Liver (tissue), 9 donors: ENCODE results near the gene CTDSPL2. TPM values are rescaled to one million over a fixed set of nuclear protein-coding genes. Genes with fewer than 3 reads are reported as not detected.

ENCODE experiments used
- DNase-seq: peaks from one replicate; pipeline ENCODE4 v3.0.0-alpha.2; 2017; ENCODE audit warnings: low spot score
- H3K27ac ChIP-seq, 2 donors: one replicate each; pipeline ENCODE4 v1.7.0; 2013; ENCODE audit warnings: inconsistent platforms in 2 of 2, low read length in 2 of 2, control low read depth in 1 of 2, low read depth in 1 of 2, mild to moderate bottlenecking in 1 of 2
- H3K27me3 ChIP-seq, 4 donors: one replicate each; pipeline versions ENCODE4 v1.6.1 to v1.7.0; 2013; ENCODE audit warnings: low read length in 3 of 4, inconsistent platforms in 1 of 4, mild to moderate bottlenecking in 1 of 4, moderate library complexity in 1 of 4; ENCODE audit not compliant: control insufficient read depth in 4 of 4, insufficient read depth in 4 of 4
- H3K36me3 ChIP-seq, 4 donors: one replicate each; pipeline versions ENCODE4 v1.6.1 to v1.7.0; 2013; ENCODE audit warnings: low read length in 3 of 4, mild to moderate bottlenecking in 3 of 4, low read depth in 1 of 4, moderate library complexity in 1 of 4; ENCODE audit not compliant: control insufficient read depth in 4 of 4, insufficient read depth in 3 of 4
- H3K4me1 ChIP-seq, 4 donors: one replicate each; pipeline versions ENCODE4 v1.6.1 to v1.7.0; 2013; ENCODE audit warnings: low read length in 3 of 4, mild to moderate bottlenecking in 3 of 4, moderate library complexity in 1 of 4; ENCODE audit not compliant: control insufficient read depth in 4 of 4, insufficient read depth in 4 of 4
- H3K4me3 ChIP-seq, 3 donors: one replicate each; pipeline versions ENCODE4 v1.6.1 to v1.7.0; 2013; ENCODE audit warnings: low read length in 3 of 3, control low read depth in 1 of 3, low read depth in 1 of 3, mild to moderate bottlenecking in 1 of 3
- H3K9ac ChIP-seq, 2 donors: one replicate each; pipeline ENCODE4 v1.7.0; 2013; ENCODE audit warnings: low read length in 2 of 2, mild to moderate bottlenecking in 2 of 2, moderate library complexity in 2 of 2, control low read depth in 1 of 2, low read depth in 1 of 2
- H3K9me3 ChIP-seq, 4 donors: one replicate each; pipeline versions ENCODE4 v1.6.1 to v1.7.0; 2013; ENCODE audit warnings: low read length in 3 of 4; ENCODE audit not compliant: control insufficient read depth in 4 of 4
- ATF3 ChIP-seq: IDR thresholded peaks from 2 replicates; pipeline ENCODE4 v1.6.1; 2016; ENCODE audit warnings: antibody characterized with exemption
- CTCF ChIP-seq: fragments of 150-350 bp; IDR thresholded peaks from 2 replicates; pipeline ENCODE4 v1.5.1; 2017; ENCODE audit warnings: improper control_type of control experiment, low read depth, low read length; ENCODE audit not compliant: missing input control
- EGR1 ChIP-seq, 2 donors: IDR thresholded peaks; 2 replicates each; pipeline ENCODE4 v1.6.1; 2016 to 2018; ENCODE audit warnings: antibody characterized with exemption in 2 of 2, low read depth in 2 of 2
- FOXA1 ChIP-seq: IDR thresholded peaks from 2 replicates; pipeline ENCODE4 v1.6.1; 2016; ENCODE audit warnings: antibody characterized with exemption
- FOXA2 ChIP-seq: IDR thresholded peaks from 2 replicates; pipeline ENCODE4 v1.6.1; 2016; ENCODE audit warnings: antibody characterized with exemption
- GABPA ChIP-seq, 2 donors: IDR thresholded peaks in 1 of 2; conservative IDR thresholded peaks in 1 of 2; 2 replicates each; pipeline ENCODE4 v1.6.1; 2016; ENCODE audit warnings: antibody characterized with exemption in 2 of 2, mild to moderate bottlenecking in 1 of 2, moderate library complexity in 1 of 2
- HNF4A ChIP-seq, 2 donors: conservative IDR thresholded peaks; 2 replicates each; pipeline ENCODE4 v1.6.1; 2016; ENCODE audit warnings: antibody characterized with exemption in 2 of 2, mild to moderate bottlenecking in 2 of 2
- HNF4G ChIP-seq: IDR thresholded peaks from 2 replicates; pipeline ENCODE4 v1.6.1; 2016; ENCODE audit warnings: antibody characterized with exemption
- JUND ChIP-seq, 2 donors: IDR thresholded peaks; 2 replicates each; pipeline ENCODE4 v1.6.1; 2016; ENCODE audit warnings: antibody characterized with exemption in 2 of 2
- NR2F2 ChIP-seq: IDR thresholded peaks from 2 replicates; pipeline ENCODE4 v1.6.1; 2016; ENCODE audit warnings: antibody characterized with exemption
- RAD21 ChIP-seq, 2 donors: IDR thresholded peaks; 2 replicates each; pipeline ENCODE4 v1.6.1; 2016; ENCODE audit warnings: antibody characterized with exemption in 2 of 2, mild to moderate bottlenecking in 2 of 2
- RXRA ChIP-seq, 2 donors: IDR thresholded peaks; 2 replicates each; pipeline ENCODE4 v1.6.1; 2017 to 2018; ENCODE audit warnings: antibody characterized with exemption in 2 of 2, mild to moderate bottlenecking in 1 of 2
- SP1 ChIP-seq: IDR thresholded peaks from 2 replicates; pipeline ENCODE4 v1.6.1; 2018; ENCODE audit warnings: antibody characterized with exemption, mild to moderate bottlenecking
- YY1 ChIP-seq: IDR thresholded peaks from 2 replicates; pipeline ENCODE4 v1.6.1; 2016; ENCODE audit warnings: antibody characterized with exemption, mild to moderate bottlenecking
- WGBS: extraction: QIAGEN DNeasy Blood & Tissue Kit; methylation state at CpG from one replicate; pipeline ENCODE4 v1.1.7; 2013; 5-methylcytosine and 5-hydroxymethylcytosine counted together
- polyA plus RNA-seq, 2 donors: library from polyadenylated mRNA; stranded (reverse) in 1 of 2; unstranded in 1 of 2; fragments of 200-250 nt in 1 of 2; fragments of >200 nt in 1 of 2; fragmentation: Nextera tagmentation in 1 of 2; extraction: Ambion mirVana in 1 of 2; gene quantifications; one replicate each; pipeline versions ENCODE4 v1.2.1 to v1.2.3, GENCODE V29; 2013 to 2015
- total RNA-seq, 2 donors: library from RNA; depleted of rRNA; stranded (reverse); fragments of >200 nt; gene quantifications; one replicate each; pipeline ENCODE4 v1.2.3, GENCODE V29; 2014
- TF ChIP-seq, protein P1 (sequence below): IDR thresholded peaks from 2 replicates; pipeline ENCODE4 v1.6.1; 2016; ENCODE audit warnings: antibody characterized with exemption, mild to moderate bottlenecking
- TF ChIP-seq, protein P2 (sequence below): IDR thresholded peaks from 2 replicates; pipeline ENCODE4 v1.6.1; 2016; ENCODE audit warnings: antibody characterized with exemption
- TF ChIP-seq, protein P3 (sequence below): IDR thresholded peaks from 2 replicates; pipeline ENCODE4 v1.6.1; 2016; ENCODE audit warnings: antibody characterized with exemption
- donor health status: healthy.
- donor health status: healthy.
- donor health status: healthy.
- donor health status: healthy.
- donor health status: healthy.

The CTDSPL2 gene
- total and polyA plus RNA-seq, 4 donors = 3.6 to 41.5 (median 21.2) TPM

DNA sequence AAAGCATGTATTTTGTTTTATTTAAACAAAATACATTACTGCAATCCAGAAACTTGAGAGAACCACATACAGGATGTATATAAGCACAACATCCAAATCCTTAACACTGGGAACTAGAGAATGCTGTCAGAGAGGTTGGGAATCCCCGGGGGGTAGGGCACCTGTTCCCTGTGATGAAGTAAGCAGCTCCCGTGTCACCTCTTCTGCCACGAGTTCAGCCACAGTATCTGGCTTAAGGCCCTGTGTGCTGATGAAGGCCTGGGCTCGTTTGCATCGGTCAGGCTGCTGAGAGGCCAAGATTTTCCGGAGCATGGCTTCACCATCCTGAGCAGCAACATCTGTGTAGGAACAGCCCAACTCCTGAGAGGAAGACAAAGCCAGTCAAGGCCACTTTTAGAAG, 146.0 kb downstream of the CTDSPL2 start:
- peaks cover 2 to 38% (median 31%) of the 10 kb centered on the region in 4 donors for H3K36me3 ChIP-seq
- WGBS = 95% methylated on average over 6 of the region's 6 CpGs
- TF ChIP-seq HNF4A (conservative IDR thresholded peaks at IDR 0.05) (no peak), HNF4G (no peak), FOXA2 (no peak), SP1 (no peak), JUND (IDR thresholded peaks at IDR 0.05) (no peak), GABPA (IDR thresholded peaks at IDR 0.05 in 1 of 2, conservative IDR thresholded peaks at IDR 0.05 in 1 of 2) (no peak)
- TF ChIP-seq, protein P1, sequence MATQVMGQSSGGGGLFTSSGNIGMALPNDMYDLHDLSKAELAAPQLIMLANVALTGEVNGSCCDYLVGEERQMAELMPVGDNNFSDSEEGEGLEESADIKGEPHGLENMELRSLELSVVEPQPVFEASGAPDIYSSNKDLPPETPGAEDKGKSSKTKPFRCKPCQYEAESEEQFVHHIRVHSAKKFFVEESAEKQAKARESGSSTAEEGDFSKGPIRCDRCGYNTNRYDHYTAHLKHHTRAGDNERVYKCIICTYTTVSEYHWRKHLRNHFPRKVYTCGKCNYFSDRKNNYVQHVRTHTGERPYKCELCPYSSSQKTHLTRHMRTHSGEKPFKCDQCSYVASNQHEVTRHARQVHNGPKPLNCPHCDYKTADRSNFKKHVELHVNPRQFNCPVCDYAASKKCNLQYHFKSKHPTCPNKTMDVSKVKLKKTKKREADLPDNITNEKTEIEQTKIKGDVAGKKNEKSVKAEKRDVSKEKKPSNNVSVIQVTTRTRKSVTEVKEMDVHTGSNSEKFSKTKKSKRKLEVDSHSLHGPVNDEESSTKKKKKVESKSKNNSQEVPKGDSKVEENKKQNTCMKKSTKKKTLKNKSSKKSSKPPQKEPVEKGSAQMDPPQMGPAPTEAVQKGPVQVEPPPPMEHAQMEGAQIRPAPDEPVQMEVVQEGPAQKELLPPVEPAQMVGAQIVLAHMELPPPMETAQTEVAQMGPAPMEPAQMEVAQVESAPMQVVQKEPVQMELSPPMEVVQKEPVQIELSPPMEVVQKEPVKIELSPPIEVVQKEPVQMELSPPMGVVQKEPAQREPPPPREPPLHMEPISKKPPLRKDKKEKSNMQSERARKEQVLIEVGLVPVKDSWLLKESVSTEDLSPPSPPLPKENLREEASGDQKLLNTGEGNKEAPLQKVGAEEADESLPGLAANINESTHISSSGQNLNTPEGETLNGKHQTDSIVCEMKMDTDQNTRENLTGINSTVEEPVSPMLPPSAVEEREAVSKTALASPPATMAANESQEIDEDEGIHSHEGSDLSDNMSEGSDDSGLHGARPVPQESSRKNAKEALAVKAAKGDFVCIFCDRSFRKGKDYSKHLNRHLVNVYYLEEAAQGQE = no peak
- no peak overlapping the region for H3K9ac ChIP-seq
- no peak overlapping the region for H3K27ac ChIP-seq
- DNase-seq = no peak
- no peaks in the 10 kb centered on the region for H3K27me3 ChIP-seq
- H3K4me1 ChIP-seq = peaks cover 0 to under 1% (median 0%) of the 10 kb centered on the region in 4 donors
- no peak overlapping the region for H3K4me3 ChIP-seq
- no peaks in the 10 kb centered on the region for H3K9me3 ChIP-seq

DNA sequence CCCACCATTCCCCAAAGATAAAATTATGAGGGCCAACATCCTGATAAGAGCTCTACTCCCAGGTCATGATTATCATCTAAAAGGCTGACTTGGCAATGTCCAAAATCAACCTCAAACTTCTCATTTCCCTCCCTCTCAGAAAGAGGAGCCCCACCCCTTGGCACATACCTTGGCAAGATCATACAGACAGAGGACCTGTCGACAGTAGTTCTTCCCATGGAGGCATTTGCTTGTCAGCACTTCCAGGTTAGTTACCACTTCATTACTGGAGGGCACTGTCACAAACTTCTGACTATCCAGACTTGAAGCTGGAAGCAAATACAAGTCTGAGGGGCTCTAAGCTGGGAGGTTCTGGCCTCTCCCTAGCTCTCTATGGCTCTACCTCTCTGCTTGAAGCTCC, 147.3 kb downstream of the CTDSPL2 start:
- no peaks in the 10 kb centered on the region for H3K9me3 ChIP-seq

More for the DNA sequence above, 147.3 kb downstream of the CTDSPL2 start:
- Histone ChIP-seq H3K27me3 (no peaks in the 10 kb centered on the region), H3K9ac (no peak overlapping the region), H3K4me1 (peaks cover 0 to 3% (median 0%) of the 10 kb centered on the region in 4 donors), H3K36me3 (peaks cover 2 to 29% (median 27%) of the 10 kb centered on the region in 4 donors), H3K4me3 (no peak overlapping the region), H3K27ac (no peak overlapping the region)
- no peak for DNase-seq
- TF ChIP-seq, protein P2, sequence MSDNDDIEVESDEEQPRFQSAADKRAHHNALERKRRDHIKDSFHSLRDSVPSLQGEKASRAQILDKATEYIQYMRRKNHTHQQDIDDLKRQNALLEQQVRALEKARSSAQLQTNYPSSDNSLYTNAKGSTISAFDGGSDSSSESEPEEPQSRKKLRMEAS = no peak
- TF ChIP-seq FOXA1 = no peak
- no peak for TF ChIP-seq GABPA (IDR thresholded peaks at IDR 0.05 in 1 of 2, conservative IDR thresholded peaks at IDR 0.05 in 1 of 2)
- TF ChIP-seq HNF4A (conservative IDR thresholded peaks at IDR 0.05) = no peak
- no peak for TF ChIP-seq RAD21 (IDR thresholded peaks at IDR 0.05)
- no peak for TF ChIP-seq SP1
- TF ChIP-seq RXRA (IDR thresholded peaks at IDR 0.05) = no peak
- no peak for TF ChIP-seq HNF4G
- TF ChIP-seq, protein P1 = no peak
- TF ChIP-seq NR2F2 = no peak
- no peak for TF ChIP-seq EGR1 (IDR thresholded peaks at IDR 0.05; ENCODE audit: low read depth in 2 of 2)
- no peak for TF ChIP-seq ATF3
- no peak for TF ChIP-seq YY1
- TF ChIP-seq, protein P3, sequence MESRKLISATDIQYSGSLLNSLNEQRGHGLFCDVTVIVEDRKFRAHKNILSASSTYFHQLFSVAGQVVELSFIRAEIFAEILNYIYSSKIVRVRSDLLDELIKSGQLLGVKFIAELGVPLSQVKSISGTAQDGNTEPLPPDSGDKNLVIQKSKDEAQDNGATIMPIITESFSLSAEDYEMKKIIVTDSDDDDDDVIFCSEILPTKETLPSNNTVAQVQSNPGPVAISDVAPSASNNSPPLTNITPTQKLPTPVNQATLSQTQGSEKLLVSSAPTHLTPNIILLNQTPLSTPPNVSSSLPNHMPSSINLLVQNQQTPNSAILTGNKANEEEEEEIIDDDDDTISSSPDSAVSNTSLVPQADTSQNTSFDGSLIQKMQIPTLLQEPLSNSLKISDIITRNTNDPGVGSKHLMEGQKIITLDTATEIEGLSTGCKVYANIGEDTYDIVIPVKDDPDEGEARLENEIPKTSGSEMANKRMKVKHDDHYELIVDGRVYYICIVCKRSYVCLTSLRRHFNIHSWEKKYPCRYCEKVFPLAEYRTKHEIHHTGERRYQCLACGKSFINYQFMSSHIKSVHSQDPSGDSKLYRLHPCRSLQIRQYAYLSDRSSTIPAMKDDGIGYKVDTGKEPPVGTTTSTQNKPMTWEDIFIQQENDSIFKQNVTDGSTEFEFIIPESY = no peak
- no peak for TF ChIP-seq CTCF
- 86% methylated on average over 1 of the region's 1 CpG for WGBS
